Astrocyte (in vitro differentiated cells and primary cell): ENCODE results near the gene SEC61B. TPM values are rescaled to one million over a fixed set of nuclear protein-coding genes. Genes with fewer than 3 reads are reported as not detected.

Experiments used
- DNase-seq: peaks from one replicate; pipeline ENCODE4 v3.0.0-alpha.2; 2010; ENCODE audit warnings: low read depth
- FAIRE-seq: peaks from 2 replicates; lab custom pipeline; 2011; peaks lifted over from hg19 to GRCh38; lab: Jason Lieb, UNC
- H2AFZ ChIP-seq: 2 replicates; pipeline ENCODE4 v1.6.0; 2012; ENCODE audit warnings: low read depth, low read length, inconsistent platforms
- H3K27ac ChIP-seq: 2 replicates; pipeline ENCODE4 v1.5.1; 2011; ENCODE audit warnings: low read depth, low read length, inconsistent platforms
- H3K27me3 ChIP-seq: 2 replicates; pipeline ENCODE4 v1.6.0; 2011; ENCODE audit warnings: low read length, inconsistent platforms; ENCODE audit not compliant: insufficient read depth
- H3K36me3 ChIP-seq: 2 replicates; pipeline ENCODE4 v1.5.1; 2011; ENCODE audit warnings: low read length, inconsistent platforms; ENCODE audit not compliant: insufficient read depth
- H3K4me1 ChIP-seq: 2 replicates; pipeline ENCODE4 v1.5.1; 2011; ENCODE audit warnings: low read length, inconsistent platforms; ENCODE audit not compliant: insufficient read depth
- H3K4me2 ChIP-seq: 2 replicates; pipeline ENCODE4 v1.6.0; 2012; ENCODE audit warnings: low read length, inconsistent platforms
- H3K4me3 ChIP-seq: 2 replicates; pipeline ENCODE4 v1.5.1; 2011; ENCODE audit warnings: low read depth, mild to moderate bottlenecking, low read length, inconsistent platforms; ENCODE audit not compliant: insufficient read depth
- H3K79me2 ChIP-seq: 2 replicates; pipeline ENCODE4 v1.6.0; 2012; ENCODE audit warnings: mild to moderate bottlenecking, low read length, inconsistent platforms; ENCODE audit not compliant: insufficient read depth
- H3K9ac ChIP-seq: 2 replicates; pipeline ENCODE4 v1.6.0; 2012; ENCODE audit warnings: mild to moderate bottlenecking, low read length, inconsistent platforms
- H3K9me3 ChIP-seq: 2 replicates; pipeline ENCODE4 v1.5.1; 2012; ENCODE audit warnings: low read depth, mild to moderate bottlenecking, low read length, inconsistent platforms; ENCODE audit not compliant: insufficient read depth
- H4K20me1 ChIP-seq: 2 replicates; pipeline ENCODE4 v1.6.0; 2012; ENCODE audit warnings: low read length, inconsistent platforms; ENCODE audit not compliant: insufficient read depth
- H3K27ac Mint-ChIP-seq: one replicate; pipeline ENCODE4 v1.8.0; 2021; ENCODE audit warnings: mild to moderate bottlenecking, mixed read lengths; ENCODE audit not compliant: unreplicated experiment
- H3K27me3 Mint-ChIP-seq: one replicate; pipeline ENCODE4 v1.8.0; 2021; ENCODE audit warnings: low read depth, mixed read lengths; ENCODE audit not compliant: unreplicated experiment
- H3K36me3 Mint-ChIP-seq: one replicate; pipeline ENCODE4 v1.8.0; 2021; ENCODE audit warnings: low read depth, mixed read lengths; ENCODE audit not compliant: unreplicated experiment
- H3K4me1 Mint-ChIP-seq: one replicate; pipeline ENCODE4 v1.8.0; 2021; ENCODE audit warnings: low read depth, mixed read lengths; ENCODE audit not compliant: unreplicated experiment
- H3K4me3 Mint-ChIP-seq: one replicate; pipeline ENCODE4 v1.8.0; 2021; ENCODE audit warnings: mild to moderate bottlenecking, moderate library complexity, mixed read lengths; ENCODE audit not compliant: unreplicated experiment
- H3K9me3 Mint-ChIP-seq: one replicate; pipeline ENCODE4 v1.8.0; 2021; ENCODE audit warnings: mild to moderate bottlenecking, mixed read lengths; ENCODE audit not compliant: unreplicated experiment
- EZH2 ChIP-seq: IDR thresholded peaks from 2 replicates; pipeline ENCODE4 v1.6.1; 2012; ENCODE audit warnings: mild to moderate bottlenecking, low read length, inconsistent platforms; ENCODE audit not compliant: insufficient read depth
- total RNA-seq: library from RNA; stranded (reverse); gene quantifications from 2 replicates; pipeline ENCODE4 v1.2.1, GENCODE V29; 2021
- TF ChIP-seq, protein P1 (sequence below): IDR thresholded peaks from 2 replicates; pipeline ENCODE4 v1.5.1; 2011; ENCODE audit warnings: low read depth, mild to moderate bottlenecking, inconsistent platforms, low read length, moderate library complexity; ENCODE audit not compliant: insufficient read depth

Gene SEC61B
- total RNA-seq, 1 donor from 2014 or later, result 263 TPM

DNA sequence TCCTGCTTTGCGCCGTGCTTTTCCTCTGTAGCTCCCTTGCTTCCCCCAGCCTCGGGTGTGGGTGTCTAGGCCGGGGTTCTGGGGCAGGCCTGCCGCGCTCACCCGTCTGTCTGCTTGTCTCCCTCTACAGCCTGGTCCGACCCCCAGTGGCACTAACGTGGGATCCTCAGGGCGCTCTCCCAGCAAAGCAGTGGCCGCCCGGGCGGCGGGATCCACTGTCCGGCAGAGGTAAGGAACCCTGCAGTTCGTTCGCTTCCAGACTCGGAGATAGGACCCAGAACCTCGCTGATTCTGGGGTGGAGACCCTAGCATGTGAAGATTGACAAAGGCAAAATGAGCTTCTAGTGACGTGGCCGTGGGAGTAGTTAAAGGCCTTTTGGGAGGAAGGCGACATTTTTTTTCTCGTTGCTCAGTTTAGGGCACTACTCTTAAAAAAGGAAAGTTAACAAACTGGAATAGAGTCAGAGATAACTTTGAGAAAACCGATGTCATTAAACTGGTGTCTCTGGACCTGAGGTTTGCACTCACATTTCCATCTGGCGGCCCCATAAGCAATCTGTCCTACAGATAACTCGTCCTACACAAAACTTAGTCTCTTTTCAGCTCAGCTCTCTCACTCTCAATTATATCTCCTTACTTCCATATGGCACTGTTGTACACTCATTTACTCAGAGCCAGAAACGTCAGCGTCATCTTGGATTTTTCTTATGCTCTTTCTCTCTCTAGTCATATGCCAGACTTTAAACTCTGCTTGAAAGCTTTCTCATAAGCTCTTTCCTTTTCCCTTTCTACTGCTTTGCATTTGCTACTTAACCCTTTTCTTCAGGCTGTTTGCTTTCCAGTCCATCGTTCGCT, 561 bp downstream of the SEC61B start:
- Histone ChIP-seq H3K4me1 (peaks cover 26% of the 10 kb centered on the region), H3K9ac (peak overlapping the region; percentile 99), H2AFZ (peak overlapping the region; percentile 91), H3K36me3 (peaks cover 29% of the 10 kb centered on the region), H3K79me2 (peaks cover 96% of the 10 kb centered on the region), H3K4me3 (peak overlapping the region; percentile 99), H3K4me2 (peak overlapping the region; percentile 93), H4K20me1 (peaks cover 70% of the 10 kb centered on the region), H3K27me3 (no peaks in the 10 kb centered on the region), H3K27ac (peak overlapping the region; percentile 100), H3K9me3 (no peaks in the 10 kb centered on the region)
- H3K4me1 Mint-ChIP-seq, result peaks cover 34% of the 10 kb centered on the region
- no peak for TF ChIP-seq EZH2
- TF ChIP-seq, protein P1, sequence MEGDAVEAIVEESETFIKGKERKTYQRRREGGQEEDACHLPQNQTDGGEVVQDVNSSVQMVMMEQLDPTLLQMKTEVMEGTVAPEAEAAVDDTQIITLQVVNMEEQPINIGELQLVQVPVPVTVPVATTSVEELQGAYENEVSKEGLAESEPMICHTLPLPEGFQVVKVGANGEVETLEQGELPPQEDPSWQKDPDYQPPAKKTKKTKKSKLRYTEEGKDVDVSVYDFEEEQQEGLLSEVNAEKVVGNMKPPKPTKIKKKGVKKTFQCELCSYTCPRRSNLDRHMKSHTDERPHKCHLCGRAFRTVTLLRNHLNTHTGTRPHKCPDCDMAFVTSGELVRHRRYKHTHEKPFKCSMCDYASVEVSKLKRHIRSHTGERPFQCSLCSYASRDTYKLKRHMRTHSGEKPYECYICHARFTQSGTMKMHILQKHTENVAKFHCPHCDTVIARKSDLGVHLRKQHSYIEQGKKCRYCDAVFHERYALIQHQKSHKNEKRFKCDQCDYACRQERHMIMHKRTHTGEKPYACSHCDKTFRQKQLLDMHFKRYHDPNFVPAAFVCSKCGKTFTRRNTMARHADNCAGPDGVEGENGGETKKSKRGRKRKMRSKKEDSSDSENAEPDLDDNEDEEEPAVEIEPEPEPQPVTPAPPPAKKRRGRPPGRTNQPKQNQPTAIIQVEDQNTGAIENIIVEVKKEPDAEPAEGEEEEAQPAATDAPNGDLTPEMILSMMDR, result no peak
- no peaks in the 10 kb centered on the region for H3K27me3 Mint-ChIP-seq
- H3K9me3 Mint-ChIP-seq, result no peaks in the 10 kb centered on the region
- peak overlapping the region; percentile 96 for H3K4me3 Mint-ChIP-seq
- peak overlapping the region; percentile 100 for H3K27ac Mint-ChIP-seq
- DNase-seq (peak; percentile 6), FAIRE-seq (no peak)
- H3K36me3 Mint-ChIP-seq, result peaks cover 9% of the 10 kb centered on the region

DNA sequence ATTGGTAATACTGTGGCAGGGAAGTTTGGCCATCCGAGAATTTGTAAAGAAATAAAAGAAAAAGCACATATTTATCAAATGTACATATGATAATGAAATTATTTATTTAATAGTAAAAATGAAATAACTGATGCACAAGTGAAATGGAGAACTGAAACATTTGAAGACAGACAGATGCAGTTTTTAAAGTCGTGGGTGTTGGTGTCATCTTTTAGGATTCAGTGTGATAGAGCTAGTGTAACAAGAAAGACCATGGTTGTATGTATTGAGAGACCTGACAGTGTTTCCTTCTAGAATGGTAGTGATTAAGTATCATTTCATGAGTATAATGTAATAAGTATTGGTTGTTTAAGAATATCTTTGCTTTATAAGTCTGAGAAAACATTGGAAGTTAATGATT, 2.4 kb downstream of the SEC61B start:
- no peak for TF ChIP-seq EZH2
- TF ChIP-seq, protein P1, result no peak
- peaks cover 26% of the 10 kb centered on the region for H3K4me1 ChIP-seq
- H3K36me3 Mint-ChIP-seq, result peaks cover 12% of the 10 kb centered on the region
- H3K36me3 ChIP-seq, result peaks cover 45% of the 10 kb centered on the region
- H3K4me1 Mint-ChIP-seq, result peaks cover 28% of the 10 kb centered on the region
- H3K4me3 ChIP-seq, result no peak overlapping the region
- H3K27ac Mint-ChIP-seq, result no peak overlapping the region
- DNase-seq (no peak), FAIRE-seq (no peak)
- H3K4me2 ChIP-seq, result peak overlapping the region; percentile 93
- H3K27ac ChIP-seq, result no peak overlapping the region
- H3K27me3 ChIP-seq, result no peaks in the 10 kb centered on the region
- H3K27me3 Mint-ChIP-seq, result no peaks in the 10 kb centered on the region
- peak overlapping the region; percentile 96 for H3K4me3 Mint-ChIP-seq
- H3K9me3 ChIP-seq, result no peaks in the 10 kb centered on the region
- H3K9ac ChIP-seq, result no peak overlapping the region
- peaks cover 89% of the 10 kb centered on the region for H3K79me2 ChIP-seq
- peaks cover 68% of the 10 kb centered on the region for H4K20me1 ChIP-seq
- H3K9me3 Mint-ChIP-seq, result no peaks in the 10 kb centered on the region
- H2AFZ ChIP-seq, result no peak overlapping the region

DNA sequence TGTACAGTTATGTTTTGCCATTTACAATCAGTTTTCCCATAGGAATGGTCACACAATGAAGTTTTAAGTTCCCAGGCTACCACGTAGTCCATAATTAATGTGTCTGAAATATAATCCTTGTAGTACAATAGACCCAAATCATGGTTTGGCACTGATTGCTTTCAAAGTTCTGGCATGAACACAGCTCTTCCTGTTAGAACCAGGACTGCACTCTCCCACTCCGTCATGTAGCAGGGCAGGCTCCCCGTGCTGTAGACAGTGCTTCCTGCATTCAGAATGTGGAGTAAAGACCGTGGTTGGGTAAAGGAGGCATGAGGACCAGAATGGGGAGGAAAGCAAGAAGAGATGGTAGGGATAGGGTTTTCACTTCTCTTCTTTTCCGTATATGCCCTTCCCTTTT, 4.0 kb downstream of the SEC61B start:
- H3K4me3 Mint-ChIP-seq, result no peak overlapping the region
- DNase-seq (no peak), FAIRE-seq (no peak)
- no peak overlapping the region for H3K27ac ChIP-seq
- H3K79me2 ChIP-seq, result peaks cover 73% of the 10 kb centered on the region
- H3K27ac Mint-ChIP-seq, result no peak overlapping the region
- no peak overlapping the region for H2AFZ ChIP-seq
- no peaks in the 10 kb centered on the region for H3K27me3 Mint-ChIP-seq
- H4K20me1 ChIP-seq, result peaks cover 66% of the 10 kb centered on the region
- no peak overlapping the region for H3K4me2 ChIP-seq
- no peaks in the 10 kb centered on the region for H3K27me3 ChIP-seq
- TF ChIP-seq, protein P1, result no peak
- no peak for TF ChIP-seq EZH2
- no peaks in the 10 kb centered on the region for H3K9me3 Mint-ChIP-seq
- no peaks in the 10 kb centered on the region for H3K9me3 ChIP-seq
- H3K36me3 ChIP-seq, result peaks cover 58% of the 10 kb centered on the region
- peaks cover 16% of the 10 kb centered on the region for H3K36me3 Mint-ChIP-seq
- no peak overlapping the region for H3K4me3 ChIP-seq
- H3K4me1 ChIP-seq, result peaks cover 21% of the 10 kb centered on the region
- no peak overlapping the region for H3K9ac ChIP-seq
- peaks cover 22% of the 10 kb centered on the region for H3K4me1 Mint-ChIP-seq
